Activated naive CD4-positive, alpha-beta T cell treated with anti-CD3 and anti-CD28 coated beads, Interleukin-2, amount 50 U/mL, for 16 hours (primary cell): ENCODE measurements around the gene NOB1.

Experiments
- DNase-seq: peaks from one replicate; pipeline ENCODE4 v3.0.0-alpha.2; 2020

Gene NOB1

GRCh38 chr16:69718111-69718764, 36.5 kb downstream of the NOB1 start:
- no peak for DNase-seq

- no peak for DNase-seq
Measured at GRCh38 chr16:69717066-69717465, 37.7 kb downstream of the NOB1 start.

GRCh38 chr16:69712914-69713581, 41.7 kb downstream of the NOB1 start:
- no peak for DNase-seq

- DNase-seq, result no peak
Measured at GRCh38 chr16:69712277-69712676, 42.4 kb downstream of the NOB1 start.

GRCh38 chr16:69711115-69711740, 43.5 kb downstream of the NOB1 start:
- DNase-seq, result peak; percentile 19

- no peak for DNase-seq
Measured at GRCh38 chr16:69709456-69710084, 45.2 kb downstream of the NOB1 start.

- no peak for DNase-seq
Measured at GRCh38 chr16:69707920-69708683, 46.6 kb downstream of the NOB1 start.

- DNase-seq, result no peak
Measured at GRCh38 chr16:69706975-69707340, 47.8 kb downstream of the NOB1 start.

- no peak for DNase-seq
Measured at GRCh38 chr16:69706256-69706974, 48.3 kb downstream of the NOB1 start.

GRCh38 chr16:69703638-69704037, 51.1 kb downstream of the NOB1 start:
- no peak for DNase-seq

- DNase-seq, result no peak
Measured at GRCh38 chr16:69701866-69702265, 52.9 kb downstream of the NOB1 start.

GRCh38 chr16:69701452-69701851, 53.3 kb downstream of the NOB1 start:
- DNase-seq, result no peak

GRCh38 chr16:69699915-69700314, 54.8 kb downstream of the NOB1 start:
- DNase-seq, result no peak

GRCh38 chr16:69698404-69698803, 56.3 kb downstream of the NOB1 start:
- no peak for DNase-seq

GRCh38 chr16:69693916-69694315, 60.8 kb downstream of the NOB1 start:
- no peak for DNase-seq

- no peak for DNase-seq
Measured at GRCh38 chr16:69691980-69692911, 62.5 kb downstream of the NOB1 start.
